ENCODE results near the gene CARS1. TPM values are rescaled to one million over a fixed set of nuclear protein-coding genes. Genes with fewer than 3 reads are reported as not detected.
A peak's percentile ranks its signal among the peaks of the same experiment; 100 is the strongest.

The CARS1 gene
- total and polyA plus RNA-seq, 9 of the 15 experiments (the other 6 are each of a cell fraction or from before 2014, with no cell fraction given): 14.4 to 106 (median 73.6) TPM

DNA sequence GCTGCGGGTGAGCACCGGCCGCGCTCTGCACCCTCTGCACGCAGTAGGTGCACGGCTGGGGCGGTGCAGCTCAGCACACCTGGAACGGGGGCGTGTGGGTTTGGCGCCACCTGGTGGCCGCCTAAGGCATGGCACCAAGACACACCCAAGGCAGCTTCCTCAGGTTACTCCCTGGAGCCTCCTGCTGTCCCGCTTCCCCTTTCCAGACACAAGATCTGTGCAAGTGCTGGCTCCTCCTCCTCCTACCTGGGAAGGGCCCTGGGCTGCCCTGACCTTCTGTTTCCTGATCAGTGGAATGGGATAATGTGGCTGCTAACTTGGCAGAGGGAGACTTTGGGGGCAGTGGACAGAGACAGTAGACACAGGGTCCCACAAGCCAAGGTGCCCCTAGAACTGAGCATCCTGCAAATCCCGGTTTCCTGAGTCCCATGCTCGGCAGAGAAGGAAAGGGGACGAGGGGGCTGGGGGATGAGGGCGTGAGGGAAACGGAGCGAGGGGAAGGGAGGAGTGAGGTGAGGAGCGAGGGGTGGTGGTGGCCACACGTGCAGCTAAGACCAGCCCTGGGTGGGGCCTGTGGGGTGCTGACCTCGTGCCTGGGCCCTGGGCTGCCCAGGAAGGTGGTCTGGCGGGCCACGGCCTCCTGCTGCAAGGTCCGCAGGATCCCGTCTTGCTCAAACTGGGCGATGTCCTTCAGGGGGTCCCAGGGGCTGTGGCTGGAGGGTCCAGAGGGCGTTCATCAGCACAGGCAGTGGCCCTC lies 34.8 kb upstream of the CARS1 start (continued):
- TF ChIP-seq, protein P1, sequence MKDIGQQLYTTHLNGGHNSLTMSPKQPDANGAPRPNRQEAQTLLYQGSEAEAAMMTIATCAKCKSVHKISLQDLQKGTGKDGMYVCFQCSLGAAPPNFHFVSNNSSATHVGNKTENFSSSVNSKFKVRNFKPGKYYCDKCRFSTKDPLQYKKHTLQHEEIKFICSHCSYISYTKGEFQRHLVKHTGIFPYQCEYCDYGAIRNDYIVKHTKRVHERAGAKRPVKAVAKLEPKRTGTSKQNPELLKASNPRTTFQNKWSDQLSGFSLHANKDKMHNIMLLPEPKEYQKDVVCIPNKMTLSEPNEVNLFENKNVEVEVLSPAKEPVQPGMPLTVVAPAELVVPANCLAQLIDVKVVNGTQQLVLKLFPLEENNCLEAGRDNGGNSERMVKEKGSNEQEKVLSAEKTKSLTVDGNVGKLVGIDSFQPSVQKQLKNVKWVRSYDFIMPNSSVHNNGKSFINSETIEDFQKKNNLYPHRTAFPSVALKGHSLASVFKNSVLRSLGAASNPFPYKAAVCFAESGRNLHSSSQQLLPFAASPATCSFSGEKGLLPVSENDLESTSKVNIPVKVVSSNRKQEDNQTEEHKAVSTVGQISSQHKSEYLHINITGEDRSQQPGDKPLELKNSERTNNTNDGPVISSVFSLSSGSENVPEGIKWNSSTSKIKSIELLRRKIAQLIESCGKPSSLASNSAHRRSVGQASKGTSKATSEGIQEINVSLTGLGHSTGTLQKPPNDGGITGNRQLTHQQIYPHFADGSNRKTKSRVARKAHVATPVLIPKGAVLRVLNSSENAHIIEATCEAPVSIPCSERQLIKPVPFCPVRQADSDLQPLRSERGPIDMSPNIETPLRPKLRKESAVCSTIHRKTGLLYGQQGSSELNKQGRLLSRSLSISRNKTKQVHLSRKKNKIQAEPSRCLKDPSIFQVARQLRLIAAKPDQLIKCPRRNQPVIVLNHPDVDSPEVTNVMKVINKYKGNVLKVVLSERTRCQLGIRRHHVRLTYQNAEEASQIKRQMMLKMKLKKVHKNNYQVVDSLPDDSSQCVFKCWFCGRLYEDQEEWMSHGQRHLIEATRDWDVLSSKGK (CRISPR knock-in tag; IDR thresholded peaks at IDR 0.05): no peak
- no peak for TF ChIP-seq ZC3H11A (IDR thresholded peaks at IDR 0.05; ENCODE audit: low read depth, low read length)
- no peak for TF ChIP-seq POLR2B (IDR thresholded peaks at IDR 0.05; ENCODE audit: low read depth, partially characterized antibody)
- TF ChIP-seq ZNF133 (CRISPR knock-in tag; IDR thresholded peaks at IDR 0.05): 0 out of 2 replicates have a peak, but pooled peaks have one; percentile 60
- TF ChIP-seq NCOA4 (IDR thresholded peaks at IDR 0.05; ENCODE audit: partially characterized antibody): no peak
- TF ChIP-seq MYBL2 (IDR thresholded peaks at IDR 0.05; ENCODE audit: low read depth): no peak
- TF ChIP-seq MYBL2 (CRISPR knock-in tag; IDR thresholded peaks at IDR 0.05; ENCODE audit: borderline replicate concordance): no peak
- TF ChIP-seq SMARCE1 (IDR thresholded peaks at IDR 0.05): no peak
- TF ChIP-seq ZNF766 (CRISPR knock-in tag; conservative IDR thresholded peaks at IDR 0.05): no peak
- TF ChIP-seq, protein P2, sequence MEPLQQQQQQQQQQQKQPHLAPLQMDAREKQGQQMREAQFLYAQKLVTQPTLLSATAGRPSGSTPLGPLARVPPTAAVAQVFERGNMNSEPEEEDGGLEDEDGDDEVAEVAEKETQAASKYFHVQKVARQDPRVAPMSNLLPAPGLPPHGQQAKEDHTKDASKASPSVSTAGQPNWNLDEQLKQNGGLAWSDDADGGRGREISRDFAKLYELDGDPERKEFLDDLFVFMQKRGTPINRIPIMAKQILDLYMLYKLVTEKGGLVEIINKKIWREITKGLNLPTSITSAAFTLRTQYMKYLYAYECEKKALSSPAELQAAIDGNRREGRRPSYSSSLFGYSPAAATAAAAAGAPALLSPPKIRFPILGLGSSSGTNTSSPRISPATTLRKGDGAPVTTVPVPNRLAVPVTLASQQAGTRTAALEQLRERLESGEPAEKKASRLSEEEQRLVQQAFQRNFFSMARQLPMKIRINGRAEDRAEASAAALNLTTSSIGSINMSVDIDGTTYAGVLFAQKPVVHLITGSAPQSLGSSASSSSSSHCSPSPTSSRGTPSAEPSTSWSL (CRISPR knock-in tag; IDR thresholded peaks at IDR 0.05; ENCODE audit: borderline replicate concordance): no peak
- no peak for TF ChIP-seq ZNF764 (CRISPR knock-in tag; IDR thresholded peaks at IDR 0.05; ENCODE audit: low read depth)
- TF ChIP-seq ZNF707 (CRISPR knock-in tag; conservative IDR thresholded peaks at IDR 0.05): no peak
- TF ChIP-seq SIN3A (IDR thresholded peaks at IDR 0.05; ENCODE audit: borderline replicate concordance in 2 of 2, control insufficient read depth in 1 of 2, low read depth in 2 of 2, low read length in 2 of 2): no peak
